HL-60/S4 (cell line): ENCODE data around the gene RIC1.

ENCODE experiments used
- in situ Hi-C: fragments of 300-500 bp; cut with MboI; formaldehyde crosslinking; loops from 2 replicates; pipeline ENCODE4 v1.14.3; 2022; ENCODE audit warnings: low sequenced_read_pairs

Gene RIC1

DNA sequence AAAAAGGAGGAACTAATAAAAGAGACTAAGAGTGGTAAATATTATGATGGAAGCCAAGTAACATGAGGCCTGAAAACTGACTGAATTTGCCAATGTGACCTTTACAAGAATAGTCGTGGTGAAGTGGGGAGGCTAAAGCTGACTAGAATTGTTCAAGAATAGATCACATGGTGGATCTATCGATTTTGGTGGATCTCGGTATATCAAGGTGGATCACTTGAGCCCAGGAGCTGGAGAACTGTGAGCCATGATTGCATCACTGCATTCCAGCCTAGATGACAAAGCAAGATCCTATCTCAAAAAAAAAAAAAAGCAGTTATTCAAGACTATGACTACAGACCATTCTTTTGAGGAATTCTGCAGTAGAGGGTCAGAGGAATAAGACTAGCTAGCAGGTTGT lies 189.0 kb downstream of the RIC1 start:
- in situ Hi-C loops = no loop called here

DNA sequence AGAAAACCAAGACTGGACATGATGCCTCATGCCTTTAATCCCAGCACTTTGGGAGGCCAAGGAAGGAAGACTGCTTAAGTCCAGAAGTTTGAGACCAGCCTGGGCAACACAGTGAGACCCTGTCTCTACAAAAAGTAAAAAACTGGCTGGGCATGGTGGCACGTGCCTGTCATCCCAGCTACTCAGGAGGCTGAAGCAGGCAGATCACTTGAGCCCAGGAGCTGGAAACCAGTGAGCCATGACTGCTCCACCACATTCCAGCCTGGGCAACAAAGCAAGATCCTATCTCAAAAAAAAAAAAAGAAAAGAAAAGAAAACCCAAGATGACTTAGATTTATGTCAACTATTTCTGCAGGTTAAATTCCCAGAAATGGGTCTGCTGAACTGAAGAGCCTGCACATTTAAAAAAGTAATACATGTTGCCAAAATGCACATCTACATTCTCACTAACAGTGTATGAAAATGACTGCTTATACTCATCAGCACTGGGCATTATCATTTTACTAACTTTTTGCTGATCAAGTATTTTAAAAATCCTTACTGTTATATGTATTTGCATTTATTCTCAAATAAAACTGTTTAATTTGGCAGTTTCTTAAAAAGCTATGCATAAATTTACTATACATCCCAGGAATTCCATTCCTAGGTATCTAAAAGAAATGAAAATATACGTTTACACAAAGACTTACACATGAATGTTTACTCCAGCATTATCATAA lies 189.7 kb downstream of the RIC1 start:
- in situ Hi-C loops = no loop called here

DNA sequence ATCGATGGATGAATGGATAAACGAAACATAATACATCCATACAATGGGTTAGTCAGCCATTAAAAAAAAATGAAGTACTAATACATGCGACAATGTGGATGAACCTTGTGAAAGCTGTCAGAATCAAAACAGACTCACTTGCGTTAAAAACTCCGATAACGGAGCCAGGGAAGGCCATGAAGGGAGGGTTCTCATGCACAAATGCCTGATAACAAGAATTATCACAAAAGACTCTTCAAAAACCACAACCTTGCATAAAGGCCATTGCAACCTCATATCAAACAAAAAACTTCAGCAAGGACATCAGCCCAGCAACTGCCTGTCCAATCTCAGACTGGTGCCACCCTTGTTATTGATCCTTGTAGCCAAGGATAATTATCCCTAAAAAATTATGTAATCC lies 190.3 kb downstream of the RIC1 start:
- in situ Hi-C loops = no loop called here

DNA sequence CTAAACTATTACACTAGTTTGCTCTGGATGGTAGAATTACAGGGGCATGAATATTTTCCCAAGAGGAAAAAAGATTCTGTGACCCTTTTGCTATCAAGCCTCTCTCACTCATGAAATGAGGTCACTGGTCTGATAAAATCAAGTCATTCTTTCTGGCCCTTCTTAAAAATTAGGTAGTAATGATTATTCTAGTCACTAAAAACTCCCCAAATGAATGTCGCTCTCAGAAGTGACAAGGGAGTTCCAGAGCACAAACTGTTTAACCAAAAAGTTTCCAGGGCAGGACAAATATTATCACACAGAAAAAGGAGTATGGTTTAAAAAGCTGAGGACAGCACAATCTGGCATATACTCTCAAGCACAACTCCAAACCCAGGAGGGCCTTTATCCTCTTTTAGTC lies 191.5 kb downstream of the RIC1 start:
- in situ Hi-C loops = no loop called here

DNA sequence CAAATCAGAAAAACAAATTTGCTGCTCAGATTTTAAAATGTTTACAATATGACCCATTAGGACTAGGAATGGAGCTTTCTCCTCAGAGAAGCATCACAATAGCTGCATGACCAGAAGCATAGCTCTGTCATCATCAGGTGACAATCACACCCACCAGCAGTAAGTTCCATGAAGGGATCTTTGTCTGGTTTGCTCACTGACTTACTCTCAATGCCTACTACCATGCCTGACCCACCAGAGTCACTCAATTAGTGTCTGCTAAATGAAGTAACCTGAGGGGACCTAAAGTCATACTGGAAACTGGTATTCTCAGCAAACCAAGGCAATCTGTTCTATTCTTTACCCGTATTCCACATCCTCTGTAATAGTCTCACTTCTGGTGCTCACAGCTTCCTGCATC lies 196.3 kb downstream of the RIC1 start:
- in situ Hi-C loops = no loop called here
